Measurements from ENCODE around the gene TSPAN4. TPM values are rescaled to one million over a fixed set of nuclear protein-coding genes. Genes with fewer than 3 reads are reported as not detected.

TSPAN4 gene
- total and polyA plus RNA-seq, 2 donors (not counting 1 experiment from before 2014, with no cell fraction given) = 2.9 to 7.4 TPM

DNA sequence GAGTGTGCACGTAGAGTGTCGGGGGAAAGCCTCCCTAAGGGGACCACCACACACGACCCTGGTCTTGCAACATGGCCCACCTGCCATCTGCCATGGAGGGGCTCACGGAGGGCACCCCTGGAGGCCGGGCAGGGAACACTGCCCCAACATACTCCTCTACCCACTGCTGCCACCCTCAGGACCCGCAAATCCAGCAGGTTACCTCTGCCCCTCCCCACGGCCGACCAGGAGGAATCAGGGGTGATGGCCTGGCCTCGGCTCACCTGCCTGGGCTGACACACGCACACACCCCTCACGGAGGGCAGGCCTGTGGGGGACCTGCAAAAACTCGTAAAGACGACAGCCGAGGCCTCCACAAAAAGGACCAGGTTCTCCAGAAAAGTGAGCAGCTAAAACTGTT, 37.8 kb downstream of the TSPAN4 start:
- Histone ChIP-seq H3K4me2 (replicated peaks; ENCODE audit: low read depth, low read length, poor library complexity, severe bottlenecking) (no peak overlapping the region), H2AFZ (ENCODE audit: insufficient read depth, low read depth, low read length, poor library complexity, severe bottlenecking) (no peak overlapping the region), H3K79me2 (ENCODE audit: control insufficient read depth, insufficient read depth, low read length) (no peaks in the 10 kb centered on the region), H3K4me1 (ENCODE audit: control insufficient read depth in 2 of 2, insufficient read depth in 2 of 2, low read length in 2 of 2) (no peaks in the 10 kb centered on the region), H3K4me3 (ENCODE audit: control extremely low read depth in 1 of 5, extremely low read depth in 1 of 5, insufficient read depth in 1 of 5, low read depth in 2 of 5, low read length in 4 of 5) (no peak overlapping the region), H3K36me3 (replicated peaks in 1 of 2; ENCODE audit: control extremely low read depth in 1 of 2, control insufficient read depth in 1 of 2, extremely low read depth in 1 of 2, insufficient read depth in 2 of 2, low read length in 1 of 2) (peaks cover 0 to 21% of the 10 kb centered on the region in 2 experiments), H3K27me3 (replicated peaks in 1 of 4; ENCODE audit: control extremely low read depth in 1 of 4, control insufficient read depth in 3 of 4, insufficient read depth in 4 of 4, low read length in 3 of 4) (no peaks in the 10 kb centered on the region), H3K9me3 (ENCODE audit: control extremely low read depth in 1 of 3, control insufficient read depth in 2 of 3, insufficient read depth in 1 of 3, low read length in 2 of 3) (no peaks in the 10 kb centered on the region), H3K27ac (ENCODE audit: low read length in 2 of 2) (no peak overlapping the region), H4K20me1 (ENCODE audit: control insufficient read depth, insufficient read depth, low read length, poor library complexity, severe bottlenecking) (no peaks in the 10 kb centered on the region), H3K9ac (ENCODE audit: low read length) (no peak overlapping the region)
- ATAC-seq (ENCODE audit: low read depth) = no peak
- H3K4me3 Mint-ChIP-seq = no peak overlapping the region
- no peaks in the 10 kb centered on the region for H3K27me3 Mint-ChIP-seq
- WGBS (ENCODE audit: insufficient coverage) = 92% methylated on average over 12 of the region's 14 CpGs
- no peak for TF ChIP-seq EZH2 (IDR thresholded peaks at IDR 0.05; ENCODE audit: borderline replicate concordance, insufficient read depth, low read depth, low read length, poor library complexity, severe bottlenecking)
- TF ChIP-seq, protein P1, sequence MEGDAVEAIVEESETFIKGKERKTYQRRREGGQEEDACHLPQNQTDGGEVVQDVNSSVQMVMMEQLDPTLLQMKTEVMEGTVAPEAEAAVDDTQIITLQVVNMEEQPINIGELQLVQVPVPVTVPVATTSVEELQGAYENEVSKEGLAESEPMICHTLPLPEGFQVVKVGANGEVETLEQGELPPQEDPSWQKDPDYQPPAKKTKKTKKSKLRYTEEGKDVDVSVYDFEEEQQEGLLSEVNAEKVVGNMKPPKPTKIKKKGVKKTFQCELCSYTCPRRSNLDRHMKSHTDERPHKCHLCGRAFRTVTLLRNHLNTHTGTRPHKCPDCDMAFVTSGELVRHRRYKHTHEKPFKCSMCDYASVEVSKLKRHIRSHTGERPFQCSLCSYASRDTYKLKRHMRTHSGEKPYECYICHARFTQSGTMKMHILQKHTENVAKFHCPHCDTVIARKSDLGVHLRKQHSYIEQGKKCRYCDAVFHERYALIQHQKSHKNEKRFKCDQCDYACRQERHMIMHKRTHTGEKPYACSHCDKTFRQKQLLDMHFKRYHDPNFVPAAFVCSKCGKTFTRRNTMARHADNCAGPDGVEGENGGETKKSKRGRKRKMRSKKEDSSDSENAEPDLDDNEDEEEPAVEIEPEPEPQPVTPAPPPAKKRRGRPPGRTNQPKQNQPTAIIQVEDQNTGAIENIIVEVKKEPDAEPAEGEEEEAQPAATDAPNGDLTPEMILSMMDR (IDR thresholded peaks at IDR 0.05) = no peak
- no peak for DNase-seq
- no peak overlapping the region for H3K27ac Mint-ChIP-seq
- ChIA-PET CTCF (no interaction called here), POLR2A (no interaction called here)
- intact Hi-C loops (cut with micrococcal nuclease) = no loop called here
- H3K4me1 Mint-ChIP-seq = no peaks in the 10 kb centered on the region
- no peaks in the 10 kb centered on the region for H3K9me3 Mint-ChIP-seq (ENCODE audit: insufficient read depth)

DNA sequence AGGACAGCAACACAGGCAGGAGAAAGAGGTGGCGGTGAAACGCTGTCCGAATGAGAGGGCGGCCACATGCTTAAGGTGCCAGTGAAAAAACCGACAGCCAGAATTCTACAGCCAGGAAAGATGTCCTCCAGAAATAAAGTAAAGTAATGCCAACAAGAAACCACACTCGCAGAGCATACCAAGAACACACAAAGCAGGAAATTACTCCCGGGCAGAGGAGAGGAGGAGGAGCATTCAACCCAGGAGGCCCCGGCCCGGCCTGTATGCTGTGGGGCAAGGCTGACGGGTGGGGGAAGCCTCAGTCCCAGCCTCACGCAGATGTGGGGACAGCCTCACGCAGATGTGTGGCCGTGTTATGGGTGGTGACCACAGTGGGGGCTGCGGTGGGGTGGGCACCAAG, 39.9 kb downstream of the TSPAN4 start:
- no peak for ATAC-seq (ENCODE audit: low read depth)
- Histone ChIP-seq H3K27me3 (replicated peaks in 1 of 4; ENCODE audit: control extremely low read depth in 1 of 4, control insufficient read depth in 3 of 4, insufficient read depth in 4 of 4, low read length in 3 of 4) (no peaks in the 10 kb centered on the region), H3K27ac (ENCODE audit: low read length in 2 of 2) (no peak overlapping the region), H3K4me2 (replicated peaks; ENCODE audit: low read depth, low read length, poor library complexity, severe bottlenecking) (no peak overlapping the region), H3K4me3 (ENCODE audit: control extremely low read depth in 1 of 5, extremely low read depth in 1 of 5, insufficient read depth in 1 of 5, low read depth in 2 of 5, low read length in 4 of 5) (no peak overlapping the region), H3K9ac (ENCODE audit: low read length) (no peak overlapping the region), H4K20me1 (ENCODE audit: control insufficient read depth, insufficient read depth, low read length, poor library complexity, severe bottlenecking) (no peaks in the 10 kb centered on the region), H3K36me3 (replicated peaks in 1 of 2; ENCODE audit: control extremely low read depth in 1 of 2, control insufficient read depth in 1 of 2, extremely low read depth in 1 of 2, insufficient read depth in 2 of 2, low read length in 1 of 2) (peaks cover 0 to 25% of the 10 kb centered on the region in 2 experiments), H2AFZ (ENCODE audit: insufficient read depth, low read depth, low read length, poor library complexity, severe bottlenecking) (no peak overlapping the region), H3K4me1 (ENCODE audit: control insufficient read depth in 2 of 2, insufficient read depth in 2 of 2, low read length in 2 of 2) (no peaks in the 10 kb centered on the region), H3K9me3 (ENCODE audit: control extremely low read depth in 1 of 3, control insufficient read depth in 2 of 3, insufficient read depth in 1 of 3, low read length in 2 of 3) (no peaks in the 10 kb centered on the region), H3K79me2 (ENCODE audit: control insufficient read depth, insufficient read depth, low read length) (no peaks in the 10 kb centered on the region)
- H3K4me1 Mint-ChIP-seq = no peaks in the 10 kb centered on the region
- H3K27me3 Mint-ChIP-seq = no peaks in the 10 kb centered on the region
- TF ChIP-seq, protein P1 (IDR thresholded peaks at IDR 0.05) = no peak
- no peak for TF ChIP-seq EZH2 (IDR thresholded peaks at IDR 0.05; ENCODE audit: borderline replicate concordance, insufficient read depth, low read depth, low read length, poor library complexity, severe bottlenecking)
- 83% methylated on average over 10 of the region's 14 CpGs for WGBS (ENCODE audit: insufficient coverage)
- no peak for DNase-seq
- H3K9me3 Mint-ChIP-seq (ENCODE audit: insufficient read depth) = no peaks in the 10 kb centered on the region
- ChIA-PET POLR2A (no interaction called here), CTCF (no interaction called here)
- intact Hi-C loops (cut with micrococcal nuclease) = no loop called here
- H3K4me3 Mint-ChIP-seq = no peak overlapping the region
- no peak overlapping the region for H3K27ac Mint-ChIP-seq
